Fibroblast of lung (primary cell): ENCODE data around the gene WDR45B. TPM values are rescaled to one million over a fixed set of nuclear protein-coding genes. Genes with fewer than 3 reads are reported as not detected.

Source experiments
- DNase-seq, 2 donors: peaks; one replicate each; pipeline versions ENCODE4 v3.0.0 to v3.0.0-alpha.2; 2010; ENCODE audit warnings: low read depth in 2 of 2
- H2AFZ ChIP-seq: 2 replicates; pipeline ENCODE4 v1.5.1; 2012; ENCODE audit warnings: low read length, control low read depth, inconsistent platforms
- H3K27ac ChIP-seq: 2 replicates; pipeline ENCODE4 v1.5.1; 2011; ENCODE audit warnings: low read length, control low read depth; ENCODE audit not compliant: insufficient read depth
- H3K27me3 ChIP-seq: 2 replicates; pipeline ENCODE4 v1.5.1; 2011; ENCODE audit warnings: mild to moderate bottlenecking, low read length; ENCODE audit not compliant: control insufficient read depth, insufficient read depth
- H3K36me3 ChIP-seq: 2 replicates; pipeline ENCODE4 v1.5.1; 2011; ENCODE audit warnings: low read length; ENCODE audit not compliant: control insufficient read depth, insufficient read depth
- H3K4me1 ChIP-seq: 2 replicates; pipeline ENCODE4 v1.5.1; 2011; ENCODE audit warnings: low read length; ENCODE audit not compliant: control insufficient read depth, insufficient read depth; ENCODE audit errors: extremely low read depth
- H3K4me2 ChIP-seq: 2 replicates; pipeline ENCODE4 v1.5.1; 2011; ENCODE audit warnings: low read length, control low read depth; ENCODE audit not compliant: insufficient read depth; ENCODE audit errors: extremely low read depth
- H3K4me3 ChIP-seq, 4 experiments: fragments of 200-600 bp in 1 of 4; sonication (generic) in 1 of 4; replicated peaks in 1 of 4; 2 replicates each; pipeline ENCODE4 v1.5.1; 2011 to 2016; ENCODE audit warnings: low read length in 4 of 4, low read depth in 3 of 4, mild to moderate bottlenecking in 3 of 4, control low read depth in 2 of 4, inconsistent platforms in 1 of 4, mixed read lengths in 1 of 4; ENCODE audit not compliant: insufficient read depth in 1 of 4; ENCODE audit errors: control extremely low read depth in 1 of 4
- H3K79me2 ChIP-seq: 2 replicates; pipeline ENCODE4 v1.5.1; 2012; ENCODE audit warnings: mild to moderate bottlenecking, low read length, inconsistent platforms; ENCODE audit not compliant: control insufficient read depth, insufficient read depth
- H3K9ac ChIP-seq: 2 replicates; pipeline ENCODE4 v1.5.1; 2011; ENCODE audit warnings: mild to moderate bottlenecking, low read length, control low read depth; ENCODE audit not compliant: insufficient read depth
- H3K9me3 ChIP-seq: 2 replicates; pipeline ENCODE4 v1.5.1; 2012; ENCODE audit warnings: low read depth, low read length; ENCODE audit not compliant: control insufficient read depth, insufficient read depth
- H4K20me1 ChIP-seq: 2 replicates; pipeline ENCODE4 v1.5.1; 2011; ENCODE audit warnings: low read length; ENCODE audit not compliant: control insufficient read depth, insufficient read depth; ENCODE audit errors: extremely low read depth
- CTCF ChIP-seq, 2 donors: IDR thresholded peaks in 1 of 2; conservative IDR thresholded peaks in 1 of 2; 1 replicate in 1 of 2; 2 replicates in 1 of 2; pipeline ENCODE4 v1.5.1; 2011 to 2012; ENCODE audit warnings: low read length in 2 of 2, control low read depth in 1 of 2, inconsistent platforms in 1 of 2, low read depth in 1 of 2, mild to moderate bottlenecking in 1 of 2
- EZH2 ChIP-seq: IDR thresholded peaks from 2 replicates; pipeline ENCODE4 v1.5.1; 2012; ENCODE audit warnings: low read length, control low read depth, mild to moderate bottlenecking; ENCODE audit errors: missing control alignments
- polyA plus RNA-seq, 2 donors: library from polyadenylated mRNA; depleted of rRNA in 1 of 2; stranded (reverse) in 1 of 2; unstranded in 1 of 2; fragments of >200 nt; gene quantifications; 2 replicates each; pipeline ENCODE4 v1.2.1, GENCODE V29; 2011 to 2012; ENCODE audit warnings: missing spikeins in 1 of 2
- total RNA-seq: library from RNA; depleted of rRNA; stranded (reverse); fragments of >200 nt; gene quantifications from 2 replicates; pipeline ENCODE4 v1.2.1, GENCODE V29; 2014

The WDR45B gene
- total and polyA plus RNA-seq, 2 donors (not counting 1 experiment from before 2014, with no cell fraction given) = 66.2 to 95.2 TPM

GRCh38 chr17:82603981-82604448 is 44.2 kb downstream of the WDR45B start:
- H3K4me1 ChIP-seq = no peaks in the 10 kb centered on the region
- DNase-seq = peak; percentile 28 to 45
- TF ChIP-seq CTCF (conservative IDR thresholded peaks at IDR 0.05 in 1 of 2, IDR thresholded peaks at IDR 0.05 in 1 of 2; ENCODE audit: low read depth in 1 of 2, low read length in 2 of 2) = no peak
- TF ChIP-seq EZH2 = no peak
- H3K36me3 ChIP-seq = peaks cover 22% of the 10 kb centered on the region
- H2AFZ ChIP-seq = no peak overlapping the region
- H4K20me1 ChIP-seq = no peaks in the 10 kb centered on the region
- H3K9me3 ChIP-seq = no peaks in the 10 kb centered on the region
- no peak overlapping the region for H3K4me2 ChIP-seq
- H3K9ac ChIP-seq = no peak overlapping the region
- no peaks in the 10 kb centered on the region for H3K79me2 ChIP-seq
- H3K27me3 ChIP-seq = no peaks in the 10 kb centered on the region
- H3K27ac ChIP-seq = no peak overlapping the region
- no peak overlapping the region for H3K4me3 ChIP-seq

GRCh38 chr17:82602986-82603710 is 45.1 kb downstream of the WDR45B start:
- no peak overlapping the region for H3K4me3 ChIP-seq
- H3K9me3 ChIP-seq = no peaks in the 10 kb centered on the region
- H2AFZ ChIP-seq = no peak overlapping the region
- H3K27ac ChIP-seq = no peak overlapping the region
- H3K27me3 ChIP-seq = no peaks in the 10 kb centered on the region
- no peaks in the 10 kb centered on the region for H3K4me1 ChIP-seq
- peaks cover 28% of the 10 kb centered on the region for H3K36me3 ChIP-seq
- no peaks in the 10 kb centered on the region for H4K20me1 ChIP-seq
- peak in 1 of 2 donors; percentile 43 for DNase-seq
- TF ChIP-seq CTCF (conservative IDR thresholded peaks at IDR 0.05 in 1 of 2, IDR thresholded peaks at IDR 0.05 in 1 of 2; ENCODE audit: low read depth in 1 of 2, low read length in 2 of 2) (no peak), EZH2 (no peak)
- no peaks in the 10 kb centered on the region for H3K79me2 ChIP-seq
- H3K9ac ChIP-seq = no peak overlapping the region
- H3K4me2 ChIP-seq = no peak overlapping the region

GRCh38 chr17:82602487-82602886 is 45.8 kb downstream of the WDR45B start:
- Histone ChIP-seq H3K79me2 (no peaks in the 10 kb centered on the region), H3K4me3 (no peak overlapping the region), H3K9me3 (no peaks in the 10 kb centered on the region), H3K9ac (no peak overlapping the region), H3K4me2 (no peak overlapping the region), H3K36me3 (peaks cover 27% of the 10 kb centered on the region), H3K4me1 (no peaks in the 10 kb centered on the region), H2AFZ (no peak overlapping the region), H3K27me3 (no peaks in the 10 kb centered on the region), H3K27ac (no peak overlapping the region), H4K20me1 (no peaks in the 10 kb centered on the region)
- DNase-seq = no peak
- TF ChIP-seq EZH2 (no peak), CTCF (conservative IDR thresholded peaks at IDR 0.05 in 1 of 2, IDR thresholded peaks at IDR 0.05 in 1 of 2; ENCODE audit: low read depth in 1 of 2, low read length in 2 of 2) (no peak)
